Transverse colon (tissue), 4 donors: Measurements from ENCODE around the gene FXYD3. TPM values are rescaled to one million over a fixed set of nuclear protein-coding genes. Genes with fewer than 3 reads are reported as not detected.

ENCODE experiments used
- DNase-seq: peaks from one replicate; pipeline ENCODE4 v3.0.0-alpha.2; 2019
- H3K27ac ChIP-seq, 4 donors: fragments of 200-600 bp; sonication (generic); 2 replicates each; pipeline ENCODE4 v1.5.1; 2016 to 2018; ENCODE audit warnings: inconsistent platforms in 4 of 4
- H3K27me3 ChIP-seq: fragments of 200-600 bp; sonication (generic); 2 replicates; pipeline ENCODE4 v1.5.1; 2017; ENCODE audit warnings: inconsistent platforms
- H3K36me3 ChIP-seq, 4 donors: fragments of 200-600 bp; sonication (generic); 2 replicates each; pipeline ENCODE4 v1.5.1; 2017 to 2019; ENCODE audit warnings: inconsistent platforms in 4 of 4
- H3K4me1 ChIP-seq, 4 donors: fragments of 200-600 bp; sonication (generic); 2 replicates each; pipeline ENCODE4 v1.5.1; 2017 to 2020; ENCODE audit warnings: inconsistent platforms in 4 of 4
- H3K4me3 ChIP-seq, 4 donors: fragments of 200-600 bp; sonication (generic); 1 replicate in 1 of 4; 2 replicates in 3 of 4; pipeline versions ENCODE4 v1.5.1 to v1.6.1; 2017 to 2019; ENCODE audit warnings: inconsistent platforms in 4 of 4
- H3K9me3 ChIP-seq, 2 donors: fragments of 200-600 bp; sonication (generic); 2 replicates each; pipeline ENCODE4 v1.5.1; 2017 to 2019; ENCODE audit warnings: inconsistent platforms in 2 of 2
- EP300 ChIP-seq: sonication (generic); formaldehyde crosslinking; IDR thresholded peaks from one replicate; pipeline ENCODE4 v1.6.1; 2017; ENCODE audit warnings: antibody characterized with exemption, low read depth
- POLR2A ChIP-seq: fragments of 450-650 bp; IDR thresholded peaks from one replicate; pipeline ENCODE4 v1.6.1; 2016; ENCODE audit warnings: antibody characterized with exemption, mild to moderate bottlenecking, moderate library complexity
- POLR2AphosphoS5 ChIP-seq, 3 donors: sonication (generic); formaldehyde crosslinking; IDR thresholded peaks; one replicate each; pipeline ENCODE4 v1.6.1; 2016; ENCODE audit warnings: antibody characterized with exemption in 3 of 3
- WGBS, 2 donors: methylation state at CpG; one replicate each; pipeline ENCODE4 v1.1.5; 2018; ENCODE audit warnings: low coverage in 1 of 2; 5-methylcytosine and 5-hydroxymethylcytosine counted together
- in situ Hi-C, 4 donors: fragments of 200-750 bp; cut with MboI; loops; one replicate each; pipeline versions ENCODE4 v1.15.0 to v1.15.1; 2017; ENCODE audit warnings: low sequenced_read_pairs in 3 of 4, low pct_ligation_motif_present in 1 of 4, low pct_unique_long_range_greater_than_20kb in 1 of 4
- intact Hi-C: fragments of 100-400 bp; cut with DNase I; formaldehyde crosslinking; loops from one replicate; pipeline ENCODE4 v1.15.1; 2023; ENCODE audit warnings: low total_unique reads
- total RNA-seq, 4 donors: library from RNA; depleted of rRNA; stranded (reverse); fragments of >200 nt; gene quantifications; one replicate each; pipeline ENCODE4 v1.1.0, GENCODE V29; 2016
- TF ChIP-seq, protein P1 (sequence below), 5 experiments: fragments of 200-600 bp in 3 of 5; fragments of 450-650 bp in 2 of 5; sonication (generic) in 3 of 5; IDR thresholded peaks; 1 replicate in 2 of 5; 2 replicates in 3 of 5; pipeline ENCODE4 v1.5.1; 2016 to 2017; ENCODE audit warnings: antibody characterized with exemption in 5 of 5, inconsistent platforms in 3 of 5, mild to moderate bottlenecking in 2 of 5, moderate library complexity in 1 of 5

FXYD3 gene
- total RNA-seq, 4 donors from 2014 or later = 1,678 to 4,641 (median 3,622) TPM

DNA sequence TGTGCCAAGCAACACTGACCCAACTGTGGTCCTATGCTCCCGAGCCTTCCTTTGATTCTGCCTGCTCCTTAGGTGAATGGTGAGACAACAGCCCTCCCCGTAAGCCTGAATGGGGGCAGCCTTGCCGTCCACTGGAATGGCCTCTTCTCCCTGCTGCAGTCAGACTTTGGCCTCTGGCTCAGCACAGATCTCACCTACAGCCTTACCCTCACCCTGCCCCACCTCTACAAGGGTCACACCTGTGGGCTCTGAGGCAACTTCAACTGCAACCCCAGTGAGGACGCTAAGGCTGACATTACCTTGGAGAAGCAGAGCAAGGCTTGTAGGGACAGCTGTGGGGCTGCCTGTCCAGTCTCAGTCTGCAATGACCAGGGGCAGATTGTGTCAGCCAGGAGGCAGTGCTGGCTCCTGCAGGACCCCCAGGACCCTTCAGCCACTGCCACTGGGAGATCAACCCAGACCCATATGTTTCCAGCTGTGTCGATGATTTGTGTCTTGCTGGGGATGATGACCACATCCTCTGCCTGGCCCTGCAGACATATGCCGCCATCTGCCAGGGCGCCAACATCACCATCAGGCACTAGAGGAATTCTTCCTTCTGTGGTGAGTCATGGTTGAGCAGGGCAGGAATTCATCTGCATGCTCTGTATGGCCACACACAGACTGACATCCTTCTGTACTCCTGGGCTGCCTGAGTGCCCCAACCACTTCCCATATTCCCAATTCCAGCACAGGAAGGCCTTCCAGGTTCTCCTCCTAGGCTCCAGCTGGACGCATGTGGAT is 27.3 kb upstream of the FXYD3 start:
- H3K27ac ChIP-seq = no peak overlapping the region
- intact Hi-C loops (no loop called here), in situ Hi-C loops (no loop called here)
- H3K4me1 ChIP-seq = peaks cover 0 to 9% (median 5%) of the 10 kb centered on the region in 4 donors
- H3K9me3 ChIP-seq = no peaks in the 10 kb centered on the region
- TF ChIP-seq, protein P1, sequence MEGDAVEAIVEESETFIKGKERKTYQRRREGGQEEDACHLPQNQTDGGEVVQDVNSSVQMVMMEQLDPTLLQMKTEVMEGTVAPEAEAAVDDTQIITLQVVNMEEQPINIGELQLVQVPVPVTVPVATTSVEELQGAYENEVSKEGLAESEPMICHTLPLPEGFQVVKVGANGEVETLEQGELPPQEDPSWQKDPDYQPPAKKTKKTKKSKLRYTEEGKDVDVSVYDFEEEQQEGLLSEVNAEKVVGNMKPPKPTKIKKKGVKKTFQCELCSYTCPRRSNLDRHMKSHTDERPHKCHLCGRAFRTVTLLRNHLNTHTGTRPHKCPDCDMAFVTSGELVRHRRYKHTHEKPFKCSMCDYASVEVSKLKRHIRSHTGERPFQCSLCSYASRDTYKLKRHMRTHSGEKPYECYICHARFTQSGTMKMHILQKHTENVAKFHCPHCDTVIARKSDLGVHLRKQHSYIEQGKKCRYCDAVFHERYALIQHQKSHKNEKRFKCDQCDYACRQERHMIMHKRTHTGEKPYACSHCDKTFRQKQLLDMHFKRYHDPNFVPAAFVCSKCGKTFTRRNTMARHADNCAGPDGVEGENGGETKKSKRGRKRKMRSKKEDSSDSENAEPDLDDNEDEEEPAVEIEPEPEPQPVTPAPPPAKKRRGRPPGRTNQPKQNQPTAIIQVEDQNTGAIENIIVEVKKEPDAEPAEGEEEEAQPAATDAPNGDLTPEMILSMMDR (IDR thresholded peaks at IDR 0.05) = no peak
- TF ChIP-seq EP300 = no peak
- no peak for TF ChIP-seq POLR2AphosphoS5 (IDR thresholded peaks at IDR 0.05)
- no peak for TF ChIP-seq POLR2A
- no peak for DNase-seq
- no peaks in the 10 kb centered on the region for H3K36me3 ChIP-seq
- WGBS, 2 donors = 64 to 100% methylated on average over 1 to 8 of the region's 8 CpGs
- peaks cover 8% of the 10 kb centered on the region for H3K27me3 ChIP-seq
- H3K4me3 ChIP-seq = no peak overlapping the region

DNA sequence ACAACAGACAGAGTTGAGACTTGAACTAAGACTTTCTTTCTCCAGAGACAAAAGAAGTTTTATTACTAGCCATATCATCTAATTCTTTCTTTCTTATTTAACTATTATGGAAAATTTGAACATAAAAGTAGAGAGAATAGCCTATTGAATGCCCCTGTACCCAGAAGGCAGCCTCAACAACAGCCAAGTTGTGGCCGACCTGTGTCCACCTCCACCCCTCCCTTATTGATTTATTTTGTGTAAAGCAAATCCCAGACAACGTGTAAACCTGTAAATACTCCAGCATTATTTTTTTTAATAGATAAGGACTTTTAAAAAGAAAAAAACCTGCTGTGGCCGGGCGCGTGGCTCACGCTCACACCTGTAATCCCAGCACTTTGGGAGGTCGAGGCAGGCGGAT is 26.1 kb upstream of the FXYD3 start:
- no peak for DNase-seq
- Histone ChIP-seq H3K4me1 (peaks cover 0 to 9% (median 5%) of the 10 kb centered on the region in 4 donors), H3K36me3 (no peaks in the 10 kb centered on the region), H3K9me3 (no peaks in the 10 kb centered on the region), H3K27ac (no peak overlapping the region), H3K27me3 (peaks cover 8% of the 10 kb centered on the region), H3K4me3 (no peak overlapping the region)
- WGBS, 2 donors = 89% methylated on average over 8 of the region's 8 CpGs; no CpG with 5 or more reads in 1 of the 2 donors
- in situ Hi-C loops = no loop called here
- intact Hi-C loops = no loop called here
- no peak for TF ChIP-seq POLR2AphosphoS5 (IDR thresholded peaks at IDR 0.05)
- TF ChIP-seq, protein P1 (IDR thresholded peaks at IDR 0.05) = no peak
- TF ChIP-seq POLR2A = no peak
- TF ChIP-seq EP300 = no peak

DNA sequence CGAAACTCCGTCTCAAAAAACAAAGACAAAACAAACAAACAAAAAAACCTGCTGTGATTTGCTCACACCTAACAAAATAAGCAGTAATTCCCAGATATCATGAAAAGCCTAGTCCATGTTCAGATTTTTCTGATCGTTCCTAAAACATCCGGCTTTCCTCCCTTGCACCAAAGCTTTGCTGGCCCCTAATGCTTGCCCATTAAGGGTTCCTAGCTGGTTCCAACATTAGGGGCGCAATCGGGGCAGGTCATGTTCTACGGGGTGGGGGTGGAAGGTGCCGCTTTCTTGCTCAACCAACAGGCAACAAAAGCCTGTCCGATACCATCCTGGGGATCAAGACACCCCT is 25.5 kb upstream of the FXYD3 start:
- peaks cover 8% of the 10 kb centered on the region for H3K27me3 ChIP-seq
- no peaks in the 10 kb centered on the region for H3K36me3 ChIP-seq
- H3K4me3 ChIP-seq = no peak overlapping the region
- in situ Hi-C loops = no loop called here
- H3K27ac ChIP-seq = no peak overlapping the region
- peaks cover 0 to 9% (median 5%) of the 10 kb centered on the region in 4 donors for H3K4me1 ChIP-seq
- H3K9me3 ChIP-seq = no peaks in the 10 kb centered on the region
- TF ChIP-seq EP300 = no peak
- TF ChIP-seq POLR2A = no peak
- TF ChIP-seq, protein P1 (IDR thresholded peaks at IDR 0.05) = no peak
- TF ChIP-seq POLR2AphosphoS5 (IDR thresholded peaks at IDR 0.05) = no peak
- DNase-seq = no peak
- intact Hi-C loops = no loop called here
- 54% methylated on average over 9 of the region's 9 CpGs; no CpG with 5 or more reads in 1 of the 2 donors for WGBS, 2 donors

DNA sequence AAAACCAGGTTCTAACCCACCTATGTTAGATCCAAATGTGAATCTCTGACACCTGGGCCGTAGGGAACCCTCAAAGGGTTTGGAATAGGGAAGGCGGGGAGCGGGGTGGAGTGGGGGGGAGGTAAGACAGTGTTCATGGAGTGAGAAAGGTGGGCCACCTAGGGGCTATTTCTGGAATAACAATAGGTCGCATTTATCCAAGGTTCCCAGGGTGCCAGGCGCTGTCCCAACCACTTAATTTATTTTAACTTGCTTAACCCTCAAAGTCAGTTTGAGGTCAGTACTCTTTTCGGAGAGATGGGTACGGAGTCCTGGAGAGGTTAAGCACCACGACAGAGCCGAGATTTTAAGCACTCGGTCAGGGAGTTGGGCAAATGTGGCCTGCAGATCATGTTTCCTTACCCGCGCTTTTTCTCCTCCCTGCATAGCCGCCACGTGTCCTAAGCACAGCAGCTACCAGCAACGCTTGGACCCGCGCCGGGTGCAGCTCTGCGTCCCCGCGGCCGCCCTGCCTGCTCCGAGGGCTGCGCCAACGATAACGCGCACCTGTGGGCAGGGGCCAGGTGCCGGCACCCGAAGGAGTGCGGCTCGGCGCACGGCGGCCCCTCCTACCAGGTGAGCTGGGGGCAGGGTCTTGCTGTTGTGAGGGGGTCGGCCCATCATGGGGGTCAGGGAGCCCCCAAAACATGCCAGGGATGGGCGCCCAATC is 25.0 kb upstream of the FXYD3 start:
- no peak overlapping the region for H3K27ac ChIP-seq
- H3K4me1 ChIP-seq = peaks cover 0 to 9% (median 5%) of the 10 kb centered on the region in 4 donors
- peak; percentile 58 for DNase-seq
- peaks cover 8% of the 10 kb centered on the region for H3K27me3 ChIP-seq
- no peaks in the 10 kb centered on the region for H3K36me3 ChIP-seq
- 0 to 24% methylated on average over 4 to 21 of the region's 36 CpGs for WGBS, 2 donors
- TF ChIP-seq, protein P1 (IDR thresholded peaks at IDR 0.05) = peak; percentile 55 to 68 (median 60)
- TF ChIP-seq POLR2A = no peak
- TF ChIP-seq EP300 = no peak
- intact Hi-C loops = no loop called here
- no peak overlapping the region for H3K4me3 ChIP-seq
- in situ Hi-C loops = no loop called here
- H3K9me3 ChIP-seq = no peaks in the 10 kb centered on the region
